GM12891 (cell line): ENCODE data around the gene AK9.

Experiments
- POLR2A ChIP-seq: IDR thresholded peaks from 2 replicates; pipeline ENCODE4 v1.6.1; 2011; ENCODE audit warnings: low read depth, low read length, control low read depth
- POLR2AphosphoS5 ChIP-seq: IDR thresholded peaks from 2 replicates; pipeline ENCODE4 v1.6.1; 2011; ENCODE audit warnings: low read depth, low read length, control low read depth
- TAF1 ChIP-seq: IDR thresholded peaks from 2 replicates; pipeline ENCODE4 v1.6.1; 2011; ENCODE audit warnings: low read depth, low read length, control low read depth

DNA sequence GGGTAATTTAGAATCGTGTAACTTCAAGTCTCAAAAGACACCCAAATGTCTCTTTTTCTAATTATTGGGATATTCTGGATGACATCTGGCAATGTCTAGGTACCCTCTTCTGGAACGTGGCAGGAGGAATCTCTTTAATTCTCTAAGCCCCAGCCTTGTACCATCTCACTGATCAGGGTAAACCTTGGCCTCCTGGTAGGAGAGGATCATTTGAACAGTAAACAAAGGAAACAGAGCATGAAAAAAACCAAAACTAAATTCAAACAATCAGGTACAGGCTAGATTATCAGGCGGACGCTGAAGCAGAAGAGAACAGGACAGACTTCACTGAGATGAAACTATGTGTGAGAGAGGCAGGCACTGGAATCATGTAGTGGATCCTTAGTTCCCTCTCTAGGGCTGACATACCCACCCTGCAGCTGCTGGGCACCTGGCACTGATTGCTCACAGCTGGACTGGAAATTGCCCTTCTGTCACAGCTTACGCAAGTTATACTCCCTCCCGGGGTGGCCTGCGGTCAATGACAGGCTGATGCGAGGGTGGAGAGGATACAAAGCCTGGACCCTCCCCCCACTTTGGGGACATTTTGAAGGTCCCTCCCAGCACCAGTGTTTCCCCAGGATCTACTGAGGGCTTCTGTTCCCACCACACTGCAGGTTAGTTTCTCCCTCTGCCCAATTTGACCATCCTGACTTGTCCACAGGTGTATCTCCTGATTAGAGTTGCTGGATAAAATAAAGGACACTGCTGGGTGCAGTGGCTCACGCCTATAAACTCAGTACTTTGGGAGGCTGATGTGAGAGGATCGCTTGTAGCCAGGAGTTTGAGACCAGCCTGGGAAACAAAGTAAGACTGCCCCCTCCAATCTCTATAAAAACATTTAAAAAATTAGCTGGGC, 187.4 kb downstream of the AK9 start:
- TF ChIP-seq POLR2AphosphoS5 (no peak), TAF1 (no peak), POLR2A (no peak)
